ENCODE measurements around the gene GDPD4. TPM values are rescaled to one million over a fixed set of nuclear protein-coding genes. Genes with fewer than 3 reads are reported as not detected.

Gene GDPD4
- total and polyA plus RNA-seq, 10 of the 15 experiments (the other 5 are each of a cell fraction or from before 2014, with no cell fraction given) = 0.23 TPM; not detected in 9

GRCh38 chr11:77201991-77202841 lies 99.3 kb downstream of the GDPD4 start:
- ChIA-PET RAD21 (ENCODE audit: unreplicated experiment) (no interaction called here), CTCF (interaction anchor here (1.0 kb wide), 1 partner anchor 347 kb away, joined by 3 read pairs; no protein-coding TSS in a partner anchor), POLR2A (no interaction called here), SMC1A (ENCODE audit: uncharacterized antibody, unreplicated experiment) (no interaction called here)
- intact Hi-C loops (cut with micrococcal nuclease; ENCODE audit: unreplicated experiment) = no loop called here
- Histone ChIP-seq H2AFZ (ENCODE audit: control insufficient read depth, low read depth, low read length) (no peak overlapping the region), H3K4me1 (ENCODE audit: control insufficient read depth, insufficient read depth, low read length) (no peaks in the 10 kb centered on the region), H3K27ac (ENCODE audit: control insufficient read depth, insufficient read depth) (no peak overlapping the region), H3K9me3 (replicated peaks; ENCODE audit: control insufficient read depth, insufficient read depth, low read length) (no peaks in the 10 kb centered on the region), H3K79me2 (ENCODE audit: control insufficient read depth, insufficient read depth, low read length) (no peaks in the 10 kb centered on the region), H3K36me3 (ENCODE audit: control insufficient read depth in 2 of 2, insufficient read depth in 2 of 2, low read length in 1 of 2) (no peaks in the 10 kb centered on the region), H3K9ac (ENCODE audit: control insufficient read depth, insufficient read depth, low read length) (no peak overlapping the region), H3K4me2 (ENCODE audit: control insufficient read depth, insufficient read depth) (no peak overlapping the region), H3K4me3 (no peak overlapping the region), H3K27me3 (replicated peaks in 1 of 2; ENCODE audit: control insufficient read depth in 2 of 2, insufficient read depth in 2 of 2, low read length in 1 of 2) (no peaks in the 10 kb centered on the region; a peak in 1 of 4 replicates), H4K20me1 (ENCODE audit: control insufficient read depth, insufficient read depth) (no peaks in the 10 kb centered on the region)
- FAIRE-seq (no peak), DNase-seq (ENCODE audit: low read depth, low spot score) (no peak), ATAC-seq (no peak)
- BruUV-seq (replicated peaks) = no TSS peak
- 61% methylated on average over 19 of the region's 23 CpGs for WGBS (ENCODE audit: insufficient coverage, insufficient replicate concordance, low lambda C conversion rate, missing lambda C conversion rate)
- in situ Hi-C loops (cut with MboI) = no loop called here
- TF ChIP-seq EP300 (IDR thresholded peaks at IDR 0.05; ENCODE audit: borderline replicate concordance in 1 of 2, control insufficient read depth in 1 of 2, low read depth in 2 of 2, low read length in 2 of 2) (no peak), POU2F2 (IDR thresholded peaks at IDR 0.05; ENCODE audit: borderline replicate concordance, low read depth, low read length) (no peak), ZNF24 (IDR thresholded peaks at IDR 0.05) (no peak), ZNF592 (IDR thresholded peaks at IDR 0.05) (no peak), SREBF2 (IDR thresholded peaks at IDR 0.05; ENCODE audit: low read length) (no peak), SP1 (IDR thresholded peaks at IDR 0.05; ENCODE audit: low read depth, low read length) (no peak), EED (IDR thresholded peaks at IDR 0.05; ENCODE audit: low read depth) (no peak), FOXM1 (IDR thresholded peaks at IDR 0.05; ENCODE audit: low read depth, low read length) (no peak), DPF2 (IDR thresholded peaks at IDR 0.05) (no peak), RAD51 (IDR thresholded peaks at IDR 0.05) (no peak), BCLAF1 (IDR thresholded peaks at IDR 0.05) (no peak), EGR1 (IDR thresholded peaks at IDR 0.05; ENCODE audit: borderline replicate concordance in 1 of 2, low read depth in 2 of 2, low read length in 2 of 2) (no peak), NKRF (conservative IDR thresholded peaks at IDR 0.05) (no peak), NFIC (IDR thresholded peaks at IDR 0.05; ENCODE audit: low read depth, low read length) (no peak), RBBP5 (conservative IDR thresholded peaks at IDR 0.05) (no peak)

Measured in GM12878 (cell line).